Caco-2 (cell line): ENCODE measurements around the gene BANK1. TPM values are rescaled to one million over a fixed set of nuclear protein-coding genes. Genes with fewer than 3 reads are reported as not detected.

Experiments
- BruUV-seq: library from RNA; stranded (reverse); fragments of 400-500 nt; replicated peaks from 2 replicates; lab custom pipeline; 2021; lab: Mats Ljungman, UMichigan
- CTCF ChIA-PET: fragments of 300-600 bp; sonication (Branson Sonifier 250); formaldehyde crosslinking; loops from one replicate; lab custom pipeline; 2022; ENCODE audit warnings: antibody characterized with exemption; lab: Charles Lee
- POLR2A ChIA-PET: fragments of 300-600 bp; sonication (Branson Sonifier 250); formaldehyde crosslinking; loops from one replicate; lab custom pipeline; 2022; ENCODE audit warnings: antibody characterized with exemption; lab: Charles Lee
- DNase-seq, 2 experiments: peaks; one replicate each; pipeline versions ENCODE4 v3.0.0 to v3.0.0-alpha.2; 2020 to 2022
- H3K27me3 ChIP-seq: replicated peaks from 2 replicates; pipeline ENCODE4 v1.6.0; 2011; ENCODE audit warnings: low read length; ENCODE audit not compliant: control insufficient read depth, insufficient read depth
- H3K36me3 ChIP-seq: 2 replicates; pipeline ENCODE4 v1.5.1; 2011; ENCODE audit warnings: low read length; ENCODE audit not compliant: control insufficient read depth, insufficient read depth
- H3K4me1 ChIP-seq: fragments of 250-450 bp; sonication (Bioruptor Pico); 2 replicates; pipeline ENCODE4 v1.5.1; 2020; ENCODE audit warnings: mild to moderate bottlenecking
- H3K4me3 ChIP-seq: 2 replicates; pipeline ENCODE4 v1.5.1; 2011; ENCODE audit warnings: low read depth, mild to moderate bottlenecking, control low read depth, low read length
- H3K9me3 ChIP-seq: fragments of 250-450 bp; sonication (Bioruptor Pico); 2 replicates; pipeline ENCODE4 v1.5.1; 2020; ENCODE audit warnings: mild to moderate bottlenecking, moderate library complexity
- H3K27ac Mint-ChIP-seq: one replicate; pipeline ENCODE4 v1.8.0; 2022; ENCODE audit warnings: mixed read lengths; ENCODE audit not compliant: unreplicated experiment
- H3K27me3 Mint-ChIP-seq: one replicate; pipeline ENCODE4 v1.8.0; 2022; ENCODE audit warnings: mixed read lengths; ENCODE audit not compliant: insufficient read depth, unreplicated experiment
- H3K36me3 Mint-ChIP-seq: one replicate; pipeline ENCODE4 v1.8.0; 2022; ENCODE audit warnings: mild to moderate bottlenecking, mixed read lengths; ENCODE audit not compliant: insufficient read depth, unreplicated experiment
- H3K4me1 Mint-ChIP-seq: one replicate; pipeline ENCODE4 v1.8.0; 2022; ENCODE audit warnings: low read depth, mixed read lengths; ENCODE audit not compliant: unreplicated experiment
- H3K4me3 Mint-ChIP-seq: one replicate; pipeline ENCODE4 v1.8.0; 2022; ENCODE audit warnings: mild to moderate bottlenecking, moderate library complexity, mixed read lengths; ENCODE audit not compliant: unreplicated experiment
- H3K9me3 Mint-ChIP-seq: one replicate; pipeline ENCODE4 v1.8.0; 2022; ENCODE audit warnings: mixed read lengths; ENCODE audit not compliant: unreplicated experiment
- CTCF ChIP-seq, 2 experiments: fragments of 200-600 bp in 1 of 2; IDR thresholded peaks; 1 replicate in 1 of 2; 2 replicates in 1 of 2; pipeline versions ENCODE4 v1.5.1 to v1.8.0; 2011 to 2022; ENCODE audit warnings: antibody characterized with exemption in 1 of 2, control low read depth in 1 of 2, inconsistent platforms in 1 of 2, low read depth in 1 of 2, low read length in 1 of 2, mild to moderate bottlenecking in 1 of 2, moderate library complexity in 1 of 2; ENCODE audit not compliant: insufficient read depth in 1 of 2, severe bottlenecking in 1 of 2, unreplicated experiment in 1 of 2
- intact Hi-C: fragments of 100-400 bp; cut with micrococcal nuclease; formaldehyde crosslinking; loops from one replicate; pipeline ENCODE4 v1.10.0; 2022; ENCODE audit not compliant: unreplicated experiment
- total RNA-seq: library from RNA; stranded (reverse); gene quantifications from 2 replicates; pipeline ENCODE4 v1.2.3, GENCODE V29; 2022

BANK1 gene
- total RNA-seq, 1 experiment from 2014 or later, result 5.7 TPM

GRCh38 chr4:101784957-101785356 is 5.6 kb upstream of the BANK1 start:
- POLR2A ChIA-PET, result no interaction called here
- TF ChIP-seq CTCF (IDR thresholded peaks at IDR 0.05; ENCODE audit: insufficient read depth in 1 of 2, low read depth in 1 of 2, low read length in 1 of 2, severe bottlenecking in 1 of 2, unreplicated experiment in 1 of 2), result no peak
- BruUV-seq, result no TSS peak
- Mint-ChIP-seq H3K27ac (no peak overlapping the region), H3K9me3 (no peaks in the 10 kb centered on the region), H3K4me1 (peaks cover 23% of the 10 kb centered on the region), H3K27me3 (no peaks in the 10 kb centered on the region), H3K4me3 (no peak overlapping the region), H3K36me3 (no peaks in the 10 kb centered on the region)
- H3K27me3 ChIP-seq, result no peaks in the 10 kb centered on the region
- H3K4me3 ChIP-seq, result no peak overlapping the region
- intact Hi-C loops, result no loop called here
- DNase-seq, result no peak
- 0 out of 2 replicates have a peak, but pooled peaks cover 4% of the 10 kb centered on the region for H3K9me3 ChIP-seq
- CTCF ChIA-PET, result no interaction called here
- no peaks in the 10 kb centered on the region for H3K36me3 ChIP-seq
- 0 out of 2 replicates have a peak, but pooled peaks cover 4% of the 10 kb centered on the region for H3K4me1 ChIP-seq

GRCh38 chr4:101785486-101785885 is 5.0 kb upstream of the BANK1 start:
- TF ChIP-seq CTCF (IDR thresholded peaks at IDR 0.05; ENCODE audit: insufficient read depth in 1 of 2, low read depth in 1 of 2, low read length in 1 of 2, severe bottlenecking in 1 of 2, unreplicated experiment in 1 of 2), result no peak
- peak overlapping the region; percentile 37 for H3K27ac Mint-ChIP-seq

GRCh38 chr4:101787701-101788316 is 2.7 kb upstream of the BANK1 start:
- Histone ChIP-seq H3K36me3 (no peaks in the 10 kb centered on the region), H3K4me1 (0 out of 2 replicates have a peak, but pooled peaks cover 4% of the 10 kb centered on the region), H3K4me3 (no peak overlapping the region), H3K9me3 (0 out of 2 replicates have a peak, but pooled peaks cover 4% of the 10 kb centered on the region), H3K27me3 (no peaks in the 10 kb centered on the region)
- Mint-ChIP-seq H3K4me1 (peaks cover 16% of the 10 kb centered on the region), H3K27me3 (no peaks in the 10 kb centered on the region), H3K9me3 (no peaks in the 10 kb centered on the region), H3K36me3 (no peaks in the 10 kb centered on the region), H3K27ac (no peak overlapping the region), H3K4me3 (no peak overlapping the region)
- intact Hi-C loops, result no loop called here
- CTCF ChIA-PET, result no interaction called here
- no peak for TF ChIP-seq CTCF (IDR thresholded peaks at IDR 0.05; ENCODE audit: insufficient read depth in 1 of 2, low read depth in 1 of 2, low read length in 1 of 2, severe bottlenecking in 1 of 2, unreplicated experiment in 1 of 2)
- no peak for DNase-seq
- BruUV-seq, result no TSS peak
- POLR2A ChIA-PET, result no interaction called here

More at GRCh38 chr4:101785486-101785885, 5.0 kb upstream of the BANK1 start:
- intact Hi-C loops, result no loop called here
- H3K27me3 Mint-ChIP-seq, result no peaks in the 10 kb centered on the region
- ChIA-PET POLR2A (no interaction called here), CTCF (no interaction called here)
- peaks cover 23% of the 10 kb centered on the region for H3K4me1 Mint-ChIP-seq
- H3K9me3 ChIP-seq, result 0 out of 2 replicates have a peak, but pooled peaks cover 4% of the 10 kb centered on the region
- H3K36me3 Mint-ChIP-seq, result no peaks in the 10 kb centered on the region
- H3K4me1 ChIP-seq, result 0 out of 2 replicates have a peak, but pooled peaks cover 4% of the 10 kb centered on the region
- H3K27me3 ChIP-seq, result no peaks in the 10 kb centered on the region
- H3K4me3 ChIP-seq, result no peak overlapping the region
- BruUV-seq, result no TSS peak
- H3K36me3 ChIP-seq, result no peaks in the 10 kb centered on the region
- H3K4me3 Mint-ChIP-seq, result no peak overlapping the region
- H3K9me3 Mint-ChIP-seq, result no peaks in the 10 kb centered on the region
- DNase-seq, result no peak
